GM18507 (cell line): ENCODE measurements around the gene PNP.
A peak's percentile ranks its signal among the peaks of the same experiment; 100 is the strongest.
"Not testable (repeated sequence)": the region's sequence is repeated elsewhere in the genome, so short reads cannot be mapped to it uniquely, and the experiment has no call there.

Experiments used
- DNase-seq: peaks from one replicate; pipeline ENCODE4 v3.0.0; 2011; ENCODE audit warnings: low read depth; ENCODE audit not compliant: insufficient read length; ENCODE audit errors: extremely low spot score
- FAIRE-seq: peaks from 2 replicates; lab custom pipeline; 2011; peaks lifted over from hg19 to GRCh38; lab: Jason Lieb, UNC

Gene PNP

GRCh38 chr14:20487396-20487725 lies 18.2 kb downstream of the PNP start:
- FAIRE-seq (no peak), DNase-seq (no peak)

- peak; percentile 79 for FAIRE-seq
- no peak for DNase-seq
Observed at GRCh38 chr14:20489093-20489994, 20.1 kb downstream of the PNP start.

DNA sequence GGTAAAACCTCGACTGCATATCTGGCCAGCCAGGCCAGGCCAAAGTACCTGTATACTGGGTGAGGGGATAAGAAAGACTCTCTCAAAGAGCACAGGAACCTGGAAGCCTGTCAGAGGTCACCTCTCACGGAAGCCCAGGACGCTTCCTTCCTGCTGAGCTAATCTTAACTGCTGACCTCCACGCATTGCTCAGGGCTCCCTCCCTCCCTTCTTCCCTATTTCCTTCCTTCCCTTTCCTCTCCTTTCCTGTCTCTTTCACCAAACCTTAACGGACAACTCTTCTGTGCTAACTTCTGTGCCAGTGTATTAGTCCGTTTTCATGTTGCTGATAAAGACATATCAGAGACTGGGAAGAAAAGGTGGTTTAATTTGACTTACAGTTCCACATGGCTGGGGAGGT lies 21.4 kb downstream of the PNP start:
- FAIRE-seq (peak; percentile 75), DNase-seq (no peak)

- peak; percentile 38 for FAIRE-seq
- DNase-seq = no peak
Observed at GRCh38 chr14:20492486-20492885, 23.3 kb downstream of the PNP start.

GRCh38 chr14:20493634-20494033 lies 24.4 kb downstream of the PNP start:
- no peak for FAIRE-seq
- DNase-seq = no peak

DNA sequence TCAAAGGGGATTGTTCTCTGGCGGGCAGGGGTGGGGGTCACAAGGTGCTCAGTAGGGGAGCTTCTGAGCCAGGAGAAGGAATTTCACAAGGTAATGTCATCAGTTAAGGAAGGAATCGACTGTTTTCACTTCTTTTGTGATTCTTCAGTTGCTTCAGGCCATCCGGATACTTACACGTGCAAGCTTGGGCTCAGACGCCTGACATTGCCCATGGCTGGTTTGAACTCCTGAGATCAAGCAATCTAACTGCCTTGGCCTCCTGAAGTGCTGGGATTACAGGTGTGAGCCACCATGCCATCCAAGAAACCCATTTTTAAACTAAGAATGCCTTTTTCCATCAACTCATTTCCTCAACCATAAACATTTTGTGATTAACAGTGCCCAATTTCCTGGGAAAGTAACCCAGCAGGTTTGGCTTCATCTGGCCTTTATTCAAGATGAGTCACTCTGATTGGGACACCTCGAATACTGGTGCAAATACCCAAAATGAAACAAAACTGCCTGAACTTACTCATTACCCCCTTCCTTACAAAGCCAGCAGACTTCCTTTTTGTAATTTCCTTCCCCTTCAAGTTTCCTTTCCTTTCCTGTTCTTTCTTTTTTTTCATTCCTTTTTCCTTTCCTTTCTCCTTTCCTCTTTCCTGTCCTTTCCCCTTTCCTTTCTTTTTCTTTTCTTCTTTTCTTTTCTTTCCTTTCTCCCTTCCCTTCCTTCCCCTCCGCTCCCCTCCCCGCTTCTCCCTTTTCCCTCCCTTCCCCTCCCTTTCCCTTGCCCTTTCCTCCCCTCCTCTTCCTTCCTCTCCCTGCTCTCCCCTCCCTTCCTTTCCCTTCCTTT lies 25.9 kb downstream of the PNP start:
- DNase-seq = no peak

DNA sequence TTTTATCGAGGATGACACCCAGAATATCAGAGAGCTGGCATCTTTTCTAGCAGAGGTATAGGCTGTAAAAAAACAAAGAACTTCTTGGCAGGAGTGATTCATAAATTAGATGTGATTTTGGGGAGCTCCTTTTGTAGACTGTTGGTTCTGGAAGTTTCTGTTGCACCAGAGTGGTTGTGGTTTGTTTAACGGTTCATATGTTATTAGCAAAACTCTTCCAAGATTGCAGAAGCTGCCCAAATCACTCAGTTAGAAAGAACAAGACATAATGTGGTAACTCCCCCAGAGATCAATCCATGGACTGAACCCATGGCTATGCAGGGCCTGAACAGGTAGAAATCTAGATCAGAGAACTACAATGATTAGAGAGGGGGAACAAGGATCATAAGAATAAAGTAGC lies 29.4 kb downstream of the PNP start:
- no peak for FAIRE-seq

More for the DNA sequence above, 25.9 kb downstream of the PNP start:
- no peak for FAIRE-seq

GRCh38 chr14:20499108-20499507 lies 29.9 kb downstream of the PNP start:
- no peak for FAIRE-seq
- DNase-seq = no peak

More for the DNA sequence above, 29.4 kb downstream of the PNP start:
- DNase-seq = no peak

- DNase-seq (no peak), FAIRE-seq (no peak)
Observed at GRCh38 chr14:20499881-20500280, 30.7 kb downstream of the PNP start.

- no peak for FAIRE-seq
- DNase-seq = no peak
Observed at GRCh38 chr14:20501346-20501745, 32.1 kb downstream of the PNP start.

DNA sequence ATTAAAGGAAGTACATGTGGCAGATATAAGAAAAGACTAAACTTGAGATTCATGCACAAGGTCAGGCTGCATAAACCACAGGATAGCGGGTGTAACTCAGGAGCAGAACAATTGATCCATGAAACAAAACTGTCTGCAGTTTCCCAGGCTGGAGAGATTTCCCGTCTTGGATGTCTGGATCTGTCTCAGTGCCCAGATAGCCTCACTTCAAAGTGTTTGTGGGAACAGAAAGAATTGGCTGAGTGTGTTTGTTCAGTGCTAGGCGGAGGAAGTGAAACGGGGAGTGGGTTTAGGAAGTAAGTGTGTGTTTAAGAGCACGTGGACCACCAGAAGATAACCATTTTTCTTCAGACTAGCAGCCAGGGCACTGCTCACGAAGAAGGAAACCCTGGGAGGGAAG lies 34.7 kb downstream of the PNP start:
- no peak for DNase-seq
- no peak for FAIRE-seq

- not testable (repeated sequence) for FAIRE-seq, DNase-seq
Observed at GRCh38 chr14:20506276-20506675, 37.1 kb downstream of the PNP start.

GRCh38 chr14:20506752-20507151 lies 37.5 kb downstream of the PNP start:
- not testable (repeated sequence) for FAIRE-seq

DNA sequence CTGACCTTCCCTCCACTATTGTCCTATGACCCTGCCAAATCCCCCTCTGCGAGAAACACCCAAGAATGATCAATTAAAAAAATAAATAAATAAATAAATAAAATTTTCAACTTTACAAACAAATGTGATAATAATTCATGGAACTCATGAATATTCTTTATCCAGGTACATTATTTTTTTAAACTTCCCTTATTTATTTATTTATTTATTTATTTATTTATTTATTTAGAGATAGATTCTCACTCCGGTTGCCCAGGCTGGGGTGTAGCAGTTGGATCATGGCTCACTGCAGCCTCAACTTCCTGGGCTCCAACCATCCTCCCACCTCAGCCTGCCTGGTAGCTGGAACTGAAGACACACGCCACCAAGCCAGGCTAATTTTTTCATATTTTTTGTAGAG lies 38.3 kb downstream of the PNP start:
- DNase-seq, FAIRE-seq: not testable (repeated sequence)

More at GRCh38 chr14:20506752-20507151, 37.5 kb downstream of the PNP start:
- DNase-seq = not testable (repeated sequence)

DNA sequence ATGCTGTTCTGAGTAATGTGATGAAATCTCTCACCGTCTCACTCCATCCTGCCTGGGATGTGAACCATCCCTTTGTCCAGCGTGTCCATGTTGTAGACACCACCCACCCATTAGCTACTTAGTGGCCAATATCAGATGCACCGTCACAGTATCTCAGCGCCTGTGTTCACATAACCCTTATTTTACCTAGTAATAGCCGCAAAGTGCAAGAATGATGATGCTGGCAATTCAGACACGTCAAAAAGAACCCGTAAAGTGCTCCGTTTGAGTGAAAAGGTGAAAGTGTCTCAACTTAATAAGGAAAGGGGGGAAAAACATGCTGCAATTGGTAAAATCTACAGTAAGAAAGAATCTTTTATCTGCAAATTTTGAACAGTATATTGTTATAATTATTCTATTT lies 39.2 kb downstream of the PNP start:
- FAIRE-seq (no peak), DNase-seq (no peak)

GRCh38 chr14:20512177-20512905 lies 43.1 kb downstream of the PNP start:
- no peak for DNase-seq
- FAIRE-seq = no peak

GRCh38 chr14:20515846-20516245 lies 46.6 kb downstream of the PNP start:
- DNase-seq (no peak), FAIRE-seq (no peak)

DNA sequence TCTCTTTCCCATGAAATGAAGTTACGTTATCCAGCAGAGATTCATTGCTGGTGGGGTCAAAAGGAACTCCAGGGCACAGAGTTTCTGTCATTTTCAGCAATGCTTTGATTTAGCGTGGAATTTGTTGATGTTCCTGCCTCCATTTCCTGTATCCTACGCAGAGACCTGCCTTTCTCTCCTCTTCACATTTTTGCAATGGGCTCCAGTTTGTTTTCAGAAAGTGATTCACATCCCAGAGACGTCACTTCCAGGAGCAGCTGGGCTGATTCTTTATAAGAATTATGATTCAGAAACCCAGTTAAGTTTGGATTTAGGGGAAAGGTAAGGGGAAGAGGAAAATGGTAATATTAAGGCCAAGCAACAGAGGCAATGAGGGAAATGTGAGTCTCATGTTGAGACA lies 47.7 kb downstream of the PNP start:
- FAIRE-seq (no peak), DNase-seq (no peak)

DNA sequence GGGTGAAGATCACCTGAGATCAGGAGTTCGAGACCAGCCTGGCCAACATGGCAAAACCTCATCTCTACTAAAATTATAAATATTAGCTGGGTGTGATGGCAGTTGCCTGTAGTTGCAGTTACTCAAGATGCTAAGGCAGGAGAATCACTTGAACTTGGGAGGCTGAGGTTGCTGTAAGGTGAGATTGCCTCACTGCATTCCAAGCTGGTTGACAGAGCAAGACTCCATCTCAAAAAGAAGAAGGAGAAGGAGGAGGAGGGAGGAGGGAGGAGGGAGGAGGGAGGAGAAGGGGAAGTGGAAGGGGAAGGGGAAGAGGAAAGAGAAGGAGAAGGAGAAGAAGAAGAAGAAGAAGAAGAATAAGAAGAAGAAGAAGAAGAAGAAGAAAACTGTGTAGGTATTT lies 53.1 kb downstream of the PNP start:
- no peak for FAIRE-seq
- DNase-seq = no peak

- no peak for FAIRE-seq
- DNase-seq = no peak
Observed at GRCh38 chr14:20524027-20524426, 54.8 kb downstream of the PNP start.
